ENCODE measurements around the gene LAMB1.

DNA sequence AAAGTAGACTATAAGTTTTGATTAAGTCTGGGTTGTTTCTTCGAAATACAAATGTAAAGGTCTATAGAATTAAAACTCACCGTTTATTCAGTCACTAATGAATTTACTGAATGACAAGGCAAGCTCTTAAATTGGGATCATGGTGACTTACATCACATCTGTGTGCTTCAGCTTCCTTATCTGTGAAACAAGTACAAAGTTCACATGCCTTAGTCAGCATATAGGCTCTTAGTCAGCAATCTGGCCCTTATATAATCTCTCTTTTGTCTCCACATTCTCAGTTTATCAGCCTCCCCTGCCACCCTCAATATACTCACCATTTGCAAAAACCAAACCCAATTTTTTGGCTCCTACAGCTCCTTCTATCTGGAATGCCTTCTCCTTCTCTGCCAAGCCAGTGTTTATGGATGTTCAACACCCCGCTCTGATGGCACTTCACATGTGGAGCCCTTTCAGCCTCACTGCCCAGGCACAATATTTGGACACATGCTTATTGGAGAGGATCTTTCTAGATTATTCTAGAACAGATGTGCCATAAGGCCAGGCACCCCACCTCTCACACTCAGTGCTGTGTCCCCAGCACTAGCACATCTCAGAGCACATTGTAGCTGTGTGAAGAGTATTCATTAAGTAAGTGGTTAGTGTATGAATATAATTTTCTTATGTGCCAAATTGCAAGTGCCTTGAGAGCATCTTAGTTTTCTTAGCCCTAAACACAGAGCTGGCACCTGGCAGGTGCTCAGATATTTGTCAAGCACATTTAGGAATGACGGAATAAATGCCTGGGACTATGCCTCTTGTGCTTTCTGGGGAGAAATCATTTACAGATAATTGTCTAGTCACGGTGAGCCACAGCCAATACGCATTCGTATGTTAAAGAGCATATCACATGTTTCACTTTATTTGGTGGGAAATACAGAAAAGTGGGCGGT is 9.8 kb upstream of the LAMB1 start:
- TF ChIP-seq NR3C1 (CRISPR knock-in tag; IDR thresholded peaks at IDR 0.05), result no peak
- TF ChIP-seq ELF3 (CRISPR knock-in tag; IDR thresholded peaks at IDR 0.05), result peak; percentile 94
- no peak for TF ChIP-seq CHCHD3 (CRISPR knock-in tag; IDR thresholded peaks at IDR 0.05)
- peak; percentile 68; the same call in 1 of the 2 replicates for TF ChIP-seq HOMEZ (CRISPR knock-in tag; IDR thresholded peaks at IDR 0.05; ENCODE audit: low read depth)
- TF ChIP-seq ZNF589 (CRISPR knock-in tag; conservative IDR thresholded peaks at IDR 0.05), result no peak
- no peak for TF ChIP-seq ETV6 (CRISPR knock-in tag; conservative IDR thresholded peaks at IDR 0.05)
- no peak for TF ChIP-seq KIAA2018 (CRISPR knock-in tag; IDR thresholded peaks at IDR 0.05; ENCODE audit: borderline replicate concordance)
- no peak for TF ChIP-seq HOXA7 (CRISPR knock-in tag; IDR thresholded peaks at IDR 0.05)
- TF ChIP-seq, protein P1, sequence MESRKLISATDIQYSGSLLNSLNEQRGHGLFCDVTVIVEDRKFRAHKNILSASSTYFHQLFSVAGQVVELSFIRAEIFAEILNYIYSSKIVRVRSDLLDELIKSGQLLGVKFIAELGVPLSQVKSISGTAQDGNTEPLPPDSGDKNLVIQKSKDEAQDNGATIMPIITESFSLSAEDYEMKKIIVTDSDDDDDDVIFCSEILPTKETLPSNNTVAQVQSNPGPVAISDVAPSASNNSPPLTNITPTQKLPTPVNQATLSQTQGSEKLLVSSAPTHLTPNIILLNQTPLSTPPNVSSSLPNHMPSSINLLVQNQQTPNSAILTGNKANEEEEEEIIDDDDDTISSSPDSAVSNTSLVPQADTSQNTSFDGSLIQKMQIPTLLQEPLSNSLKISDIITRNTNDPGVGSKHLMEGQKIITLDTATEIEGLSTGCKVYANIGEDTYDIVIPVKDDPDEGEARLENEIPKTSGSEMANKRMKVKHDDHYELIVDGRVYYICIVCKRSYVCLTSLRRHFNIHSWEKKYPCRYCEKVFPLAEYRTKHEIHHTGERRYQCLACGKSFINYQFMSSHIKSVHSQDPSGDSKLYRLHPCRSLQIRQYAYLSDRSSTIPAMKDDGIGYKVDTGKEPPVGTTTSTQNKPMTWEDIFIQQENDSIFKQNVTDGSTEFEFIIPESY (CRISPR knock-in tag; IDR thresholded peaks at IDR 0.05), result no peak
- TF ChIP-seq MIER3 (CRISPR knock-in tag; IDR thresholded peaks at IDR 0.05; ENCODE audit: borderline replicate concordance), result peak; percentile 85; the same call in 1 of the 2 replicates
- TF ChIP-seq ZNF230 (CRISPR knock-in tag; IDR thresholded peaks at IDR 0.05), result no peak

Data from HepG2 (cell line).